Stimulated activated CD8-positive, alpha-beta memory T cell treated with anti-CD3 and anti-CD28 coated beads, Interleukin-2, amount 100 ng/mL, for 1 hour (primary cell): ENCODE results near the gene ZNF600.
"Not testable (repeated sequence)": the region's sequence is repeated elsewhere in the genome, so short reads cannot be mapped to it uniquely, and the experiment has no call there.

Source experiments
- DNase-seq, 2 donors: peaks; one replicate each; pipeline ENCODE4 v3.0.0-alpha.2; 2020; ENCODE audit warnings: low read depth in 2 of 2

Gene ZNF600

GRCh38 chr19:52786464-52787354 is at the start of gene ZNF600:
TSS of gene ZNF600 (minus strand) at chr19:52786791. CDS start at chr19:52778888, 7,903 bp downstream.
- DNase-seq: peak; percentile 24 to 62

GRCh38 chr19:52834289-52834688 is 47.7 kb upstream of the ZNF600 start:
- DNase-seq: not testable (repeated sequence)

- DNase-seq: not testable (repeated sequence)
These were observed 47.0 kb upstream of the ZNF600 start for GRCh38 chr19:52833541-52833940.

- DNase-seq: not testable (repeated sequence)
These were observed 43.3 kb upstream of the ZNF600 start for GRCh38 chr19:52829866-52830265.

- DNase-seq: no peak
These were observed 39.2 kb upstream of the ZNF600 start for GRCh38 chr19:52825765-52826164.

GRCh38 chr19:52823676-52824075 is 37.1 kb upstream of the ZNF600 start:
- DNase-seq: no peak

GRCh38 chr19:52821204-52821960 is 34.8 kb upstream of the ZNF600 start, which contains the start of gene ZNF28:
TSS of gene ZNF28 (minus strand) at chr19:52821633. CDS start at chr19:52817958, 3,675 bp downstream.
- DNase-seq: peak; percentile 23 to 40

GRCh38 chr19:52820472-52821203 is 34.0 kb upstream of the ZNF600 start:
- DNase-seq: not testable (repeated sequence)

- DNase-seq: no peak
These were observed 23.2 kb upstream of the ZNF600 start for GRCh38 chr19:52809801-52810200.

- DNase-seq: not testable (repeated sequence)
These were observed 13.5 kb upstream of the ZNF600 start for GRCh38 chr19:52799950-52800640.

GRCh38 chr19:52789440-52789839 is 2.8 kb upstream of the ZNF600 start:
- DNase-seq: no peak

GRCh38 chr19:52786078-52786463 is 520 bp downstream of the ZNF600 start:
- DNase-seq: no peak

GRCh38 chr19:52785506-52785905 is 1.1 kb downstream of the ZNF600 start:
- no peak for DNase-seq

- DNase-seq: not testable (repeated sequence)
These were observed 3.7 kb downstream of the ZNF600 start for GRCh38 chr19:52782864-52783263.

- peak in 1 of 2 donors; percentile 11 for DNase-seq
These were observed 7.8 kb downstream of the ZNF600 start for GRCh38 chr19:52778811-52779210.

GRCh38 chr19:52756447-52756846 is 30.1 kb downstream of the ZNF600 start:
- not testable (repeated sequence) for DNase-seq

GRCh38 chr19:52749780-52750179 is 36.8 kb downstream of the ZNF600 start:
- no peak for DNase-seq

- DNase-seq: no peak
These were observed 38.1 kb downstream of the ZNF600 start for GRCh38 chr19:52748336-52748950.

GRCh38 chr19:52745919-52746318 is 40.7 kb downstream of the ZNF600 start:
- DNase-seq: not testable (repeated sequence)

- no peak for DNase-seq
These were observed 43.5 kb downstream of the ZNF600 start for GRCh38 chr19:52743091-52743490.

GRCh38 chr19:52742516-52742915 is 44.1 kb downstream of the ZNF600 start:
- DNase-seq: no peak
